ENCODE measurements around the gene SYT9.

DNA sequence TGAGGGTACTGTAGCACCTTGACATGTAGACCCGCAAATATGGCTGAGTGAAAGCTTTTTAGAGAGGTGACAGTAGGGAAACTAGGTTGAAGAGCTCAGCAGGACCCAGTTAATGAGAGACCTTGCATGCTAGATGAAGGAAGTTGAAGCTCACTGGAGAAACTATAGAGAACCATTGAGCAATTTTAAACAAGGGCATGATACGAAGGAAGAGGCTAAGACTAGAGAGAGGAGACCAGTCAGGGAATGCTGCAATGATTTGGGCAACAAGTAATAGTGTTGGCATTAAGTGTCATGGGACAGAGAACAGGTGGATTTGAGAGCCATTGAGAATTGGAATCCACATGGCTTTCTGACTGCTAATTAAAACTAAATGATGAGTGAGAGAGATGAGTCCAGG lies 237.7 kb downstream of the SYT9 start:
- TF ChIP-seq POLR2A (IDR thresholded peaks at IDR 0.05; ENCODE audit: low read depth, low read length): no peak
- TF ChIP-seq POLR2AphosphoS5 (IDR thresholded peaks at IDR 0.05; ENCODE audit: insufficient read depth, low read depth, low read length): no peak
- no peak for TF ChIP-seq MYC (IDR thresholded peaks at IDR 0.05; ENCODE audit: low read depth, low read length)
- TF ChIP-seq, protein P1, sequence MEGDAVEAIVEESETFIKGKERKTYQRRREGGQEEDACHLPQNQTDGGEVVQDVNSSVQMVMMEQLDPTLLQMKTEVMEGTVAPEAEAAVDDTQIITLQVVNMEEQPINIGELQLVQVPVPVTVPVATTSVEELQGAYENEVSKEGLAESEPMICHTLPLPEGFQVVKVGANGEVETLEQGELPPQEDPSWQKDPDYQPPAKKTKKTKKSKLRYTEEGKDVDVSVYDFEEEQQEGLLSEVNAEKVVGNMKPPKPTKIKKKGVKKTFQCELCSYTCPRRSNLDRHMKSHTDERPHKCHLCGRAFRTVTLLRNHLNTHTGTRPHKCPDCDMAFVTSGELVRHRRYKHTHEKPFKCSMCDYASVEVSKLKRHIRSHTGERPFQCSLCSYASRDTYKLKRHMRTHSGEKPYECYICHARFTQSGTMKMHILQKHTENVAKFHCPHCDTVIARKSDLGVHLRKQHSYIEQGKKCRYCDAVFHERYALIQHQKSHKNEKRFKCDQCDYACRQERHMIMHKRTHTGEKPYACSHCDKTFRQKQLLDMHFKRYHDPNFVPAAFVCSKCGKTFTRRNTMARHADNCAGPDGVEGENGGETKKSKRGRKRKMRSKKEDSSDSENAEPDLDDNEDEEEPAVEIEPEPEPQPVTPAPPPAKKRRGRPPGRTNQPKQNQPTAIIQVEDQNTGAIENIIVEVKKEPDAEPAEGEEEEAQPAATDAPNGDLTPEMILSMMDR (IDR thresholded peaks at IDR 0.05; ENCODE audit: extremely low read depth in 1 of 2, insufficient read depth in 1 of 2, low read depth in 1 of 2, low read length in 2 of 2): no peak
- no peak for TF ChIP-seq JUN (IDR thresholded peaks at IDR 0.05; ENCODE audit: borderline replicate concordance, insufficient read depth, insufficient read length, low read depth)
- TF ChIP-seq, protein P2, sequence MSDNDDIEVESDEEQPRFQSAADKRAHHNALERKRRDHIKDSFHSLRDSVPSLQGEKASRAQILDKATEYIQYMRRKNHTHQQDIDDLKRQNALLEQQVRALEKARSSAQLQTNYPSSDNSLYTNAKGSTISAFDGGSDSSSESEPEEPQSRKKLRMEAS (IDR thresholded peaks at IDR 0.05; ENCODE audit: insufficient read depth, insufficient read length): no peak
- TF ChIP-seq EZH2 (IDR thresholded peaks at IDR 0.05; ENCODE audit: borderline replicate concordance, low read depth, low read length, severe bottlenecking): no peak

All from endothelial cell of umbilical vein (primary cell).